Esophagus muscularis mucosa (tissue), 4 donors: ENCODE measurements around the gene TRAF1.

ENCODE experiments used
- EP300 ChIP-seq: sonication (generic); formaldehyde crosslinking; IDR thresholded peaks from one replicate; pipeline ENCODE4 v1.6.1; 2017; ENCODE audit warnings: antibody characterized with exemption
- POLR2A ChIP-seq: fragments of 450-650 bp; IDR thresholded peaks from one replicate; pipeline ENCODE4 v1.6.1; 2017; ENCODE audit warnings: antibody characterized with exemption, moderate library complexity, mild to moderate bottlenecking, low read depth
- POLR2AphosphoS5 ChIP-seq, 2 donors: sonication (generic); formaldehyde crosslinking; IDR thresholded peaks; one replicate each; pipeline ENCODE4 v1.6.1; 2017; ENCODE audit warnings: antibody characterized with exemption in 2 of 2
- TF ChIP-seq, protein P1 (sequence below), 3 experiments: fragments of 200-600 bp in 2 of 3; fragments of 450-650 bp in 1 of 3; sonication (generic) in 2 of 3; IDR thresholded peaks; one replicate each; pipeline ENCODE4 v1.5.1; 2017 to 2019; ENCODE audit warnings: antibody characterized with exemption in 3 of 3, mild to moderate bottlenecking in 2 of 3, moderate library complexity in 1 of 3

DNA sequence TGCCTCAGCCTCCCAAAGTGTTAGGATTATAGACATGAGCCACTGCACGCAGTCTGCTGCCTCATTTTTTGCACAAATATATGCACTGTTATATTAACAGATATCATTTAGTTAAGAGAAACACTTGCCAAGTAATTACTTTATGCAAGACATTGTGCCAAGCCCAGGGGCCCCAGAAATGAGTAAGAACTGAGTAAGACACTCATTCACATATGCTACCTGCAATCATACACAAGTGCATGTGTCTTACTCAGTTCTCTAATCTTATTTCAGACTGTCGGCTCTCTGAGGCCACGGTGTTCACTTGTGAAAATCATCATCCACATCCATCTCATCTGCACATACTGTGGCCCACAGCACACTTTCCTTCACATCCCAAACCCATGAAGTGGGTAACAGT is 16.0 kb downstream of the TRAF1 start:
- TF ChIP-seq POLR2AphosphoS5 (IDR thresholded peaks at IDR 0.05) (no peak), POLR2A (no peak), EP300 (no peak)
- TF ChIP-seq, protein P1, sequence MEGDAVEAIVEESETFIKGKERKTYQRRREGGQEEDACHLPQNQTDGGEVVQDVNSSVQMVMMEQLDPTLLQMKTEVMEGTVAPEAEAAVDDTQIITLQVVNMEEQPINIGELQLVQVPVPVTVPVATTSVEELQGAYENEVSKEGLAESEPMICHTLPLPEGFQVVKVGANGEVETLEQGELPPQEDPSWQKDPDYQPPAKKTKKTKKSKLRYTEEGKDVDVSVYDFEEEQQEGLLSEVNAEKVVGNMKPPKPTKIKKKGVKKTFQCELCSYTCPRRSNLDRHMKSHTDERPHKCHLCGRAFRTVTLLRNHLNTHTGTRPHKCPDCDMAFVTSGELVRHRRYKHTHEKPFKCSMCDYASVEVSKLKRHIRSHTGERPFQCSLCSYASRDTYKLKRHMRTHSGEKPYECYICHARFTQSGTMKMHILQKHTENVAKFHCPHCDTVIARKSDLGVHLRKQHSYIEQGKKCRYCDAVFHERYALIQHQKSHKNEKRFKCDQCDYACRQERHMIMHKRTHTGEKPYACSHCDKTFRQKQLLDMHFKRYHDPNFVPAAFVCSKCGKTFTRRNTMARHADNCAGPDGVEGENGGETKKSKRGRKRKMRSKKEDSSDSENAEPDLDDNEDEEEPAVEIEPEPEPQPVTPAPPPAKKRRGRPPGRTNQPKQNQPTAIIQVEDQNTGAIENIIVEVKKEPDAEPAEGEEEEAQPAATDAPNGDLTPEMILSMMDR (IDR thresholded peaks at IDR 0.05): no peak
